NCI-H1436 (cell line): ENCODE results near the gene MS4A13.
A peak's percentile ranks its signal among the peaks of the same experiment; 100 is the strongest.
"Not testable (repeated sequence)": the region's sequence is repeated elsewhere in the genome, so short reads cannot be mapped to it uniquely, and the experiment has no call there.

Source experiments
- DNase-seq: peaks from one replicate; lab custom pipeline; 2025; lab: John Stamatoyannopoulos, UW

The MS4A13 gene

DNA sequence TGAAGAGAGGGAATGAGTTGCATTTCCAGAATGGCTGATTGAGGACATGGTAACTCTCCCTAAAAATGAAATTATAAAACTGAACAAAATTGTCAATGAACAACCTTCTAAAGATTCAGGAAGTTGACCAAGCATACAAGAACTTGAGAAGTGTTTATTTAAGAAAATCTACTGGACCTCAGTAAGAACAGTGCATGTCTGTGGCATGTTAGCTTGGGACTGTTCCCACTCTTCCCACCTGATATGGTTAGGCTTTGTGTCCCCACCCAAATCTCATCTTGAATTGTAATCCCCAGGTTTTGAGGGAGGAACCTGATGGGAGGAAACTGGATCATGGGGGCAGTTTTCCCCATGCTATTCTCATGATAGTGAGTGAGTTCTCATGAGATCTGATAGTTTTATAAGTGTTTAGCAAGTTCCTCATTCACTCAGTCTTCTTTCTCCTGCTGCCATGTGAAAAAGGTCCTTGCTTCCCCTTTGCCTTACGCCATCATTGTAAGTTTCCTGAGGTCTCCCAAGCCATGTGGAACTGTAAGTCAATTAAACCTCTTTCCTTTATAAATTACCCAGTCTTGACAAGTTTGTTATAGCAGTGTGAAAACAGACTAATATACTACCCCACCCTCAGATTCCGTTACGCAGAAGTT, 15.4 kb downstream of the MS4A13 start:
- DNase-seq, result no peak

DNA sequence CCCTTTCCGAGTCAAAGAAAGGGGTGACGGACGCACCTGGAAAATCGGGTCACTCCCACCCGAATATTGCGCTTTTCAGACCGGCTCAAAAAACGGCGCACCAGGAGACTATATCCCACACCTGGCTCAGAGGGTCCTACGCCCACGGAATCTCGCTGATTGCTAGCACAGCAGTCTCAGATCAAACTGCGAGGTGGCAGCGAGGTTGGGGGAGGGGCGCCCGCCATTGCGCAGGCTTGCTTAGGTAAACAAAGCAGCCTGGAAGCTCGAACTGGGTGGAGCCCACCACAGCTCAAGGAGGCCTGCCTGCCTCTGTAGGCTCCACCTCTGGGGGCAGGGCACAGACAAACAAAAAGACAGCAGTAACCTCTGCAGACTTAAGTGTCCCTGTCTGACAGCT, 17.2 kb downstream of the MS4A13 start:
- DNase-seq, result not testable (repeated sequence)

GRCh38 chr11:60538627-60539026, 23.4 kb downstream of the MS4A13 start:
- not testable (repeated sequence) for DNase-seq

GRCh38 chr11:60544077-60544476, 28.9 kb downstream of the MS4A13 start:
- no peak for DNase-seq

DNA sequence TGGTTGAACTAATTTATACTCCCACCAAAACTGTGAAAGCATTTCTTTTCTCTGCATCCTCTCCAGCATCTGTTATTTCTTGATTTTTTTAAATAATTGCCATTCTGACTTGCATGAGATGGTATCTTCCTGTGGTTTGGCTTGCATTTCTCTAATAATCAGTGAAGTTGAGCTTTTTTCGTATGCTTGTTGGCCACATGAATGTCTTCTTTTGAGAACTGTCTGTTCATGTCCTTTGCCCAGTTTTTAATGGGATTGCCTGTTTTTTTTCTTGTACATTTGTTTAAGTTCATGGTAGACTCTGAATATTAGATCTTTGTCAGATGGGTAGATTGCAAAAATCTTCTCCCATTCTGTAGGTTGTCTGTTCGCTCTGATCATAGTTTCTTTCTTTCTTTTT, 46.1 kb downstream of the MS4A13 start:
- no peak for DNase-seq

DNA sequence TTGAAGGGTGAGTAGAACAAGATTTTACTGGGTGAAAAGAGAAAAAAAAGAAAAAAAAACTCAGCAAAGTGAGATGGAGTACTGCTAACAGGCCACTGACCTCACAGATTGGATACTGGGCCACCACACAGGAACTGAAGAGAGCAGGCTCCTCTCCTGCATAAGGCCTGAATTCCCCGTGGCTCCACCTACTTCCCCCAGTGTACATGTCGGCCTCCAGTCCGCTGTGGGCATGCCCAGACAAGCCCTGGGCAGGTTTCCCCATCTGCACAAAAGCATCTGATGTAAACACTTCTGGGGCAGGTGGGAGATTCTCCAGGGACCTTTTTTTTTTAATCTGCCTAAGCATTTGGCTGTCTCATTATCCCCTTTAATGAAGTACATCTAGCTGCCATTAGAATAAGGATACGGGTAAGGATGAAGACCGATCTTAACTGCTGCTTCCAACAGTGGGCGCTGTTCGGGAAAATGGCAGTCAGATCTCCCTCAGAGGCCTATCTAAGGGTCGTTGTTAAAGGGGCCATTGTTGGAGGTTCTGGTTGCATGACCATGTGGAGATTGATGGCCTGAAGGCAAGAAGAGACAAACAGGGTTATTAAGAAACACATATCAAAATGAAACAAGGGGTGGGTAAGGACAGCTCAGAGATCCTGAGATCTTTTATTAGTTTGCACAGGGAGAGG, 48.5 kb downstream of the MS4A13 start:
- peak; percentile 93 for DNase-seq

DNA sequence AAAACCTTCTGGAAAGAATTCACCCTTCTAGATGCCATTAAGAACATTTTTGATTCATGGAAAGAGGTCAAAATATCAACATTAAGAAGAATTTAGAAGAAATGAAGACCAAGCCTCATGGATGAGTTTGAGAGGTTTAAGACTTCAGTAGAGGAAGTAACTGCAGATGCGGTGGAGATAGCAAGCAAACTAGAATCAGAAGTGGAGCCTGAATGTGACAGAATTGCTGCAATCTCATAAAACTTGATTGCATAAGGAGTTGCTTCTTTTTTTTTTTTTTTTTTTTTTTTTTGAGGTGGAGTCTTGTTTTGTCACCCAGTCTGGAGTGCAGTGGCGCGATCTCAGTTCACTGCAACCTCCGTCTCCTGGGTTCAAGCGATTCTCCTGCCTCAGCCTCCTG, 51.6 kb downstream of the MS4A13 start:
- no peak for DNase-seq

DNA sequence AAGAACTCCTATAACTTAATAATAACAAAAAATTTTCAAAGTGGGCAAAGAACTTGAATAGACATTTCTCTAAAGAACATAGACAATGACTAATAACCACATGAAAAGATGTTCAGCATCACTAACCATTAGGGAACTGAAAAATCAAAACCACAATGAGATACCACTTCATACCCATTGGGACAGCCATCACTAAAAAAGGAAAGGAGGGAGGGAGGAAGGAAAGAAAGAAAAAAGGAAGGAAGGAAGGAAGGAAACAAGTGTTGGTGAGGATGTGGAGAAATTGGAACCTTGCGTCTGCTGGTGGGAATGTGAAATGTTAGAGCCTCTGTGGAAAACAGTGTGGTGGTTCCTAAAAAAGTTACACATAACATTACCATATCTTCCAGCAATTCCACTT, 55.8 kb downstream of the MS4A13 start:
- DNase-seq, result no peak

- no peak for DNase-seq
Measured at GRCh38 chr11:60589611-60590010, 74.4 kb downstream of the MS4A13 start.
